Ammon's horn (tissue), 1 donor: Measurements from ENCODE around the gene ZNF474.

ENCODE experiments used
- DNase-seq: peaks from one replicate; pipeline ENCODE4 v3.0.0-alpha.2; 2016; ENCODE audit warnings: low spot score

Gene ZNF474

DNA sequence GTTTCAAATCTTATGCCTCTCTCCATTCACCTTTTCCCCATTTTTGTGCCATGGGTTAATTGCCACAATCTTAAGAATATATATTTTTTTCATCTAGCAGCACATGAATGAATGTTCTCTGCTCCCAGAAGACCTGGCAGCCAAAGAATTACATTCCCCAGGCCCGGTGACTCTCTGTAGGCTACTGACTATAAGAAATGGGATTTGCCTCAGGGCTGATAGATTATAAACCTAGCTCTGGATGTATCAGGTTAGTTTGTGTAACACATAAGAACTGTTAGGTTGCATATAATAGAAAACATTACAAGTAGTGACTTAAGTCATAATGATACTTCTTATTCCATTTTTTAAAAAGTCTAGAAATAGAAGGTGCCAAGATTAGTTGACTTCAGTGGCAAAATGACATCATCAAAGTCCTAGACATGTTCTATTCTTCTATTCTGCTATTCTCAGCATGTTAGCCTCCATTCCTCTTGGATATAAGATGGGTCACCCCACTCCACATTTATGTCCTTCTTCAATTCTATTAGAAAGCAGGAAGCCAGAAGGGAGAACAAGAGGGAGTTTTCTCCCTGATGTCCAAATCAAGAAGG is 10.9 kb upstream of the ZNF474 start:
- no peak for DNase-seq

DNA sequence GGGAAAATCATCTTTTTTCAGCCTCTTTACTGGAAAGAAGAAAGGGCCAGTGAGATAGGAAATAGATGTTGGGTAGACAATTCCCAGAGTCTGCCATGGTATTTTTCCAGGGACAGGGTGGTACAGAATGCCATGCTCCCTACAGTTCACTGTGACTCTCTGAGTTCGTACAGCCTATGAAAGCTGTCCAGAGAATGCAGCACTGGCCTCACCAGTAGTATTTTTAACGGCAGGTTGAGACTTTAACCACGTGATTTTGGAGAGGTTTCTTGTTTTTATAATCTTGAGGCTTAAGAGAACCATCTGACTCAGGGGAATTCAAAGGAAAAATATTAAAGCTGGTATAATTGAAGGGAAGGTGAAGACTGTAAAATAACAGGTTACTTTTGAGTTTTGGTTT is 10.1 kb upstream of the ZNF474 start:
- no peak for DNase-seq

DNA sequence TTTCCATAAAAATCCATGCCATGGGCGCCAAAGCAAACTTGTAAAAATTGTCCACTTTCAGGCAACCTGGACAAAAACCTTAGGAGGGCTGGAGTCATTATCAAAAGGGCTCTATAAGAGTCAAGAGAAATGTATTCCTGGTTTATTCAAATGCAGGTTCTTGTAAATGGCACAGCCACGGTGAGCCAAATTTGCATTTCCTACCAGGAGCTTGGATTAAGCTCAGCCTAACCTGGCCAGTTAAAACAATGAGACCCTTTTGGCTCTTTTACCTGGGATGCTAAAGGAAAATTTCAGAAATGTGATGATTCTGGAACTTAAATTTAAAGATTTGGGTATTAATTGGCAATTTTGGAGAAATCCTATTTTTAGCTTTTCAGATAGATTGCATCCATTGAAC is 8.9 kb upstream of the ZNF474 start:
- no peak for DNase-seq

DNA sequence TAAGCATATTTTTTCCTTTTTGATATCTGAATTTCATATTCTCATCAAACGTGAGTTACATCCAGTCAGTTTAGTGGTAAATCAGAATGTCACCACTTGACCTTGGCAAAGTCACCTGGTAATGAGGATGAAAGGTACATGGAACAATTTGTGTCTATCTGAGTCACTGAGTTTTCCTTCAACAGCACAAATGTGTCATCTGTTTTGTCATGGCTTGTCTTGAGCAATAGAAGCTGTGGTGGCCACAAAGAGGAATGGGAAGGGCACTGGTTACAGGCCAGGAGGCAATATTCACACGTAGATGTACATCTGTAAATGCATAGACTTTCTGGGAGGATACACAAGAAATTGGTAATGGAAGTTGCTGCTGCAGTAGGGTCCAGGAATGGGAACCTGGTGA is 8.4 kb upstream of the ZNF474 start:
- DNase-seq, result no peak

DNA sequence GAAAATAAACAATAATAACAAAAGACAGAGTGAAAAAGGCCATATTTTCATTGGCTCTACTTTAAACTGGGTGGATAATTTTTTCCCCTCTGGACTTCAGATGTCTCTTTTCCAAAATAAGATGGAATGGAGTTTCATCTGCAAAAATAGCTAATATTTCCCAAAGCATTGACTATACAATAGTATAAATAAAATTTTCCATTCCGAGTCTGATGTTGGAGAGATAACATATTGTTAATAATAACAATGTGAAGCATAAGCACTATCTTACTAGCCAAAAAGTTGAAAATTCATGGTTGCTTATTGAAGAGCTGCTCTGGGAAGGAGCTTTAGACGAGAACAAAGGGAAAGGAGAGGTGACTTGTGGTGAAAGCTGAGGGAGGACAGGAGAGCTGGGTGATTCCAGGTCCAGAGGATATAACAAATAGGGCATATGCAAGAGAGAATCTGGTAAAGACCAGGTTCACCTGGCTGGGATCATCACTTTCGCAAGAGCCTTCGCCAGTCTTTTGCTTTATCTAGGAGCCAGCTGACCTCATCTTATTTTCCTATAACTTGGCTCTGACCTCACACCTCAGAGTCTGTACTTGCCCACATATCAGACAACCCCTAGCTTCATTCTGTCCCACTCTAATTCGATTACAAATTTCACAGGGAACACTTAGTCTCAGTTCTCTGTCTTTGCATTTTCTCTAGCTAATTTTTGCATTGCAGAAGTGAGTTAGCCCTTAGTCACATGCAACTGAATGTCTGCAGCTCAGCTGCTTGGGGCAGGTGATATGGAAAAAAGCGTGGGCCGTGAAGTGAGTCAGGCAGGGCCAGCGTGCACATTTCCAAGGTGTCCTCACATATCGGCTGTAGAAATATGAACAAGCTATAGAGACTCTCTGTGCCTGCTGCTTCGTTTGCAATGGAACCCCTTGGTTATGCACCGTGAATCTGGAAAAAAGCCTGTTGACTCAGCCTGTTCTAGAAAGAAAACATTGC is 7.6 kb upstream of the ZNF474 start:
- DNase-seq, result no peak

DNA sequence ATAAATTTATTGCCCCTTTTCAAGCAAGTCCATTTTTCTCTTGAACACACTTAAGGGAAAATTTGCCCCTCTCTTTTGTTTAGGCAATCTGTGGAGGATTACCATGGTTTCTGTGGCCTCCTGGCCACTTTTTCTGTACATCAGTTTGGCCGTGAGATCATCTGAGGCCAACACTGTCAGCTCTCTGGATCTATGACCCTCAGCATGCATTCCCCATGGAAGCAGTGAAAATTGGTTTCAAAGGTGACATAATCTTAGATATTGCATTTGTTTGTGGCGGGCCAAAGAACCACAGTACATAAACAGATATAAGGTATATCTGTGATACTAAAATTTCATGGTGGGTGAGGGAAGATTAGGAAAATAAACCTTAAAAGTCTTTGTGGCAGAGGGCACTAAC is 4.6 kb upstream of the ZNF474 start:
- DNase-seq, result no peak

DNA sequence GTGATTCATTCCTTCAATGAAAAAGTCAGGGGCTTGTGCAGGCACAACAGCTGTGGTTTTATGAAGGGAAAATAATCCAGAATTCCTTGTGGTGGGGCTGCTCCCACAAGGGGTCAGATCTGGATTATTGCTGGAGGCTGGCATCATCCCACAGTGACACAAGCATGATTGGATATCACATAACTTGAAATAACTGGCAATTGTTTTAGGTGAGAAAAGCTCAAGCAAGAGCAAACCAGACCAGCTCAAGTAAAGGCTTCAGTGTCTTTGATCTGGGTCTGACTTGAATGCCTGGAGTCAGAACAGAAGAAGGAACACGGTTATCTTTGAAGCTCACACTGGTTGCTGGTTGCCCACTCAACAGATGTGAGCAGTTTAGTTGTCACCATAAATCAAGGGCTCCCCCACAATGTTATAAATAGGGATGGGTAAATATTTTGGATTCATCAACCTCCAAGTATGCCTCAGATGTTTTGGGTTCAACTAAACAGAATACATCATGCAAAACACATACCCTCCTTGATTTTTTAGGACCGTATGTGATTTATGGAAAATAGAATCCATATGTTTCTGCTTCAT is 3.1 kb upstream of the ZNF474 start:
- DNase-seq, result no peak

DNA sequence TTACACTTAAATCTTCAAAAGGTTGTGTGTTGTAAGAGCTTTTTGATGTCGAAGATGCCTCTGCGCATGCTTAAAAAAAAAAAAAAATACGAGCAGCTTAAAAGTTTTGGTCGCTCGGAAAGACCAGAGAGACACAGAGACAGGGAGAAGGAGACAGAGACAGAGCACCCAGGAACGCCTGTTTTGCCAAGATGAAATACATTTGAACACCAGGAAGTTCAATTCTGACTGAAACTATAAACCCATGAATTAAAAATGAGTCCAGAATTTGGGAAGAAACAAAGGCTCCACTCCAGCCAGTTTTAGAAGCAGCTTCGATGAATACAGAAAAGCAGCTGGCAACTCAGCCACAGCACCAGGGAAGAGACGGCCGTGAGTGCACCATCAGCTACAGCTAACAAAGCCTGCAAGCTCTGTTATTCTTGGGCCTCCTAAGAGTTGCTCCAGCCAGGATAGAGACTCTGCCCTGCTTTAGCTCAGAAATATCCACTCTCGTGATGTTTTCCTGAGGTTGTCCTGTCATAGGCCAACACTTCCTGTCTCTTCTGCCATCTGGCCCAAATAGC is 2.5 kb upstream of the ZNF474 start:
- peak; percentile 50 for DNase-seq

DNA sequence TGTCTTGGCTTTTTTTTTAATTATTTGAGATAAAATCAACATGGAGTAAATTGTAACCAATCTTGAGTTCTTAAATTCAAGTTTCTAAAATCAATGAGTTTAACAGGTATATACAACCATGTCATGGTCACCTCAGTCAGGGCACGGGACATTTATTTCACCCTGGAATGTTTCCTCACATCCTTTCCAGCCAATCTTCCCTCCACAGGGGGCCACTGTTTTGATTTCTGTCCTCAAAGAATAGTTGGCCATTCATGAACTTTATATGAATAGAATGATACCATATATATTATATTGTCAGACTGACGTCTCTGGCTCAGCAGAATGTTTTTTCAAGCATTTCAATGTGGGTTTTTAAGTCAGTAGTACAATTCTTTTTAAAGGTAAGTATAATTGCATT is 806 bp downstream of the ZNF474 start:
- DNase-seq, result no peak

DNA sequence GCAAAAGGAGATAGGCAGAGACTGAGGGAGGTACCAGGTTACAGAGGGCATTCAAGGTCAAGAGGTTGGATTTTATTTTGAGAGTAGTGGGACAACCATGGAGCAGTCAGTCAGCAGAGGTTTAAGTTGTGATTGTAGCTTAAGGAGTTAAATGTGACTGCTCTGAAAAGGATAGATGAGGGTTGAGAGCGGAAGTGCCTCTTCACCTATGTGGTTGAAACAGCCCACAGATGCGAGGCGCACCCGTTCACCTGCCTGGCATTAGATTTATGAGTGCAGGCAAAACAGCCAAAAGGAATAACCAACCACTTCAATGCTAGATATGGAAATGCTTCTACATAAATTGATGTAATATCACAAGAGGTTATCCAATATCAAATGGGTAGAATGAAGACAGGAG is 8.4 kb downstream of the ZNF474 start:
- DNase-seq, result no peak

DNA sequence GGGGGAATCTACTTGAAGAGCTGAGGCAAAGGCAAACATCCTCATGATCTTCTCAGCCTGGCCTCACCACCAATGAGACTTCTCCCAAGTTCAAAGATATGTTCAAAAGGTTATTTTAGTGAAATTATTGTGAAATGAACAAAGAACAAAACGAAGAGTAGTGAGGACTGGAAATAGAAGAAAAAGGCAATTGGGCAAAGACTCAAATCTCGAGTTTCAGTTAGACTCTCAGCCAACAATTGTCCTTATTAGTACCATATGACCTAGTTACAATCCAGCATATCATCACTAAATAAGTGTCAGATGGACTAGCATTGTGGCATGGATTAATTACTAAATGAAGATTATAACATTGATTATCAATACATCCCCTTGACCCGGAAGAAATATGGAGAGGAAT is 9.0 kb downstream of the ZNF474 start:
- DNase-seq, result no peak

DNA sequence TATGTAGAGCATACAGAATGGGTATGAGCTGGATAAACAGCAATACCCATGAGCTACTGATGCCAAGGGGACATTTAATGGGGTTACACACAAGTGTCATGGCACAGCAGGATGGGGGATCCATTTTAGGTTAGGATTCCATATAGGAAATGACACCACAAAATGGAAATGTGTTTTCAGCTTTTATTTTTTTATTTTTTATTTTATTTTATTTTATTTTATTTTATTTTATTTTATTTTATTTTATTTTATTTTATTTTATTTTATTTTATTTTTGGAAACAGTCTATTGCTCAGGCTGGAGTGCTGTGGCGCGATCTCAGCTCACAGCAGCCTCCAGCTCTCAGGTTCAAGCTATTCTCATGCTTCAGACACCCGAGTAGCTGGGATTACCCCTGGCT is 11.6 kb downstream of the ZNF474 start:
- DNase-seq, result no peak

DNA sequence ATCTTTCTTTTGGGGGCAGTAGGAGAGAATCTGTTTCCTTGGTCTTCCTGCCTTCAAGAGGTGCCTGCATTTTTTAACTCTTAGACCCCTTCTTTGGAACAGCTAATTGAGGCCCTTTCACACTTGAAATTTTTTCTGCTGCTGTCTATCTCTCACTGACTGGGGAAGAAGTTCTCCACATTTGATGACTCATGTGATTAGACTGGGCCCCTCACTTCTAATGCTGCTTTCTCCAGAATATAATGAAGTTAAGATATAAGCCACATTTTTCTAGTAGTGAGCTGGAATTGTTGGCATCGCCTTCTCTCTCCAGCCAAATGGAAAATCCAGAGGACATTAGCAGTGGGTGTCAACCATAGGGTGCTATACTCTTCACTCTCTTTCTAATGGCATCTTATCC is 12.4 kb downstream of the ZNF474 start:
- DNase-seq, result no peak

DNA sequence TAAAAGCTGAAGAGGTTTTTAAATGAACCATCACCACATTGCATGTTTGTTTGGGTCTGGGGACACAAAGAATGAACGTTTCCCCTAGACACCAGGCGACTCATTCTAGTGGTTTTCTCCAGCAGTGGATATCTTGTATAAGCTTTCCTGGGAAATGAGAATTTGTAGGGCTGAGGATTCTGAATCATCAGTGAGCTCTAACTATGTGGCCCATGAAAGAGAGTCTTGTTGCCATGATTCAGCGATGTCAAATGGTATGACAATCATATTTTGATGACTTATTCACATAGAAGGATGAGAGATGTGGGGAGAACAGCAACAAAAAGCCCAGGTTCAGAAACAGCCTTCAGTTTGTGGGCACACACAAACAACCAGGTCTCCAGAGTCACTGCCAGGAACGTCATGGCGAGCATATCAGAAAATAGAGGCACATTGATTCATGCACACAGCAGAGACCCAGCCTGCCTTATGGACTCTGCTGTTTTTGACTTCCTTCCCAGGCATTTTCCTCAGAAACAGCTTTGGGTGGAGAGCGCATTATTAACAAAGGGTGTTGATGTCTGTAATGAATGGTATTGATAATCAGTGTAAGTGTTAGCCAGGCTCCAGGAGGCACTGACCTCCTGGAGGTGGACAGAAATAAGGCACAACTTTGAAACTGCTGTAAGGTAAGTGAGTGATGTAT is 13.3 kb downstream of the ZNF474 start:
- no peak for DNase-seq

DNA sequence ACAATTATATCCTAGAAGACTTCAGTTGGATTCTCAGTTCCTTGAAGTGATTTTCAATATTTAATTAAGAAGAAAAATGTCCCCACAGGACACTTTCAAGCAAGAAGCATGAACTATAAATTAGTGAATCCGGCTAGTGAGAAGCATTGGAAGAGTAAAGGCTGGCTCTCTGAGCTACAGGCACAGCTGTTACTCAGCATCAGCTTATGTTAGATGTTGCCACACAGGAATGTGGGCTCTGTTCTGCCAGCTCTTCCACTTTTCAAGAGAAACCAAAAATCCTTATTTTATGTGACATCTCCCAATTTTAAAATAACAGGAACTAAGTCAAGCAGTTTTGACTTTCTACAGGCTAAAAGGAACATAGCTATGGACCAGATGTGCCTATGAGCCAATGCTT is 14.9 kb downstream of the ZNF474 start:
- peak; percentile 24 for DNase-seq

DNA sequence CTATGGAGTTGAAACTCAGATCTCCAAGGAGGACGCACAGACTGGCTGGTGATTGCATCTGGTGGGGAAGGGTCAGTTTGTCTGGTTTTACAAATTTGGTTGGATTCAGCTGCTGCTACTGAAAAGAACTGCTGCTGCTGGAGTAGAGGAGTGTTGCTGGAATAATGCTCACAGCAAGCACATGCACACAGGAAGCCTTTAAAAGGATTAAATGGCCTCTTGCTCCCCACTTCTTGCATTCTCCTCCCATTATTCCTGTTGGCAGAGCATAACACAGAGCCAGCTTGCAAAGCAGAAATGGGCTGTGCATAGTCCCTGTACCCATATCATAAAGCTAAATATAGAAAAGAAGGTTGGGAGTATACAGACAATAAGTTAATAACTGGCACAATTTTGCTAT is 16.6 kb downstream of the ZNF474 start:
- no peak for DNase-seq

DNA sequence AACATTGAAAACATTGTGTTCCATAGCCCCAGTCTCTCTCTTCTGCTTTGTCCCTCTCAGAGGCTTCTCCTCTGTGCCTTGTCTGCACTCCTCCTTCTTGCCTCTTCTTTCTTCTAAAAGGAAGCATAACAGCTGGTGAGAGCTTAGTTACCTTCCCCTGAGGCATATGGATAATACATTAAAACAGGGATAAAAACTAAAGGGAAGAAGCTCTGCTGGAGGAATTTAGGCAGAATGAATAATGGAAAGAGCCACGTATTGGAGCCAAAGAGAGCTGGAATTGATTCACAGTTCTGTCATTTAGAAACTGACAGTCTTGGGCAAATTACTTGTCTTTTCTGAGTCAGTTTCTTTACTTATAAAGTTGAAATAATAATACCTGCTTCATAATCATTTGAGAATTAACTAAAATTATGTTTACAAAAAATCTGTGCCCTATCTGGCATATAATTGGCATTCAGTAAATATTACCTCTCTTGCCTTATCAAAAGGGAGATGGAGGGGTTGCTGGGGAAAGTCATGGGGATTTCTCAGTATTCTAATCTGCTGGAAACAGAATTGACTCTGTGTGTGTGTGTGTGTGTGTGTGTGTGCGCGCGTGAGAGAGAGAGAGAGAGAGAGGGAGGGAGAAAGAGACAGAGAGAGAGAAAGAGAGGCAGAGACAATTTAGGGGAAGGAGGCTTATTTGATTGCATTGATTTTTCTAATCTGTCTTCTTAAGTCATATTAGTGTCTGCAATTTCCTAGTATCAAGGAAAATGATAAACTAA is 20.2 kb downstream of the ZNF474 start:
- no peak for DNase-seq

DNA sequence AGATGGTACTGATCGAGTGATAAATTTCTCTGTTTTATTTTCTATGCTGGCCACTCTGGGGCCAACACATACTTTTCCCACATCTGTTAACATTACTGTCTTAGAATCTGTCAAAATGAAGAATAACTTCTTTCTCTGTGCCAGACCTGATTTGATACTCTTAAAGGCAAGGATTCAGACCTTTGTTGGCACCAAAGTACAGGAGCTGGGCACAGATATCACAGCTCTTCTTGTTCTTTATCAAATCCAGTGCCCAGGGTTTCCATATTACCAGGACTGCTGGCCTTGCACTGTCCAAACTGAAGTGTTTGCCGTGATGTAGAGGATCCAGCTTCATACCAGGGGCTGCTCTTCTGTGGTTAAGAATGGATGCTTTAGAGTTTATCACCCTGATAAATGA is 20.9 kb downstream of the ZNF474 start:
- no peak for DNase-seq

DNA sequence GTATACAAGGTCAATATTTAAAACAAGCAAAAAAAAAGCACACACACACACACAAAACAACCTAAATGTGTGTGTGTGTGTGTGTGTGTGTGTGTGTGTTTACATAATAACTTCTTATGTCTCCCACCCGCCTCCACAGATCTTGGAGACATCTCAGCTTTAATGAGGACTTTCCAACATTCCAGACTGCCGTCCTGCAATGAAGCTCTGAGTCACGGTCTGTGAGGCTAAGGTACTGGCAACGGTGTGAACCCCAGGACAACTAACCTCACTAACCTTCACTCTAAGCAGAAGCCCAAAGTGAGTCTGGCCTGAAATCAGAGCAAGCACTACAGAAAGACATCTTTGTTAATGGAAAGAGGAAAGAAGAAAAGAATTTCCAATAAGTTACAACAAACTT is 22.3 kb downstream of the ZNF474 start:
- DNase-seq, result no peak

DNA sequence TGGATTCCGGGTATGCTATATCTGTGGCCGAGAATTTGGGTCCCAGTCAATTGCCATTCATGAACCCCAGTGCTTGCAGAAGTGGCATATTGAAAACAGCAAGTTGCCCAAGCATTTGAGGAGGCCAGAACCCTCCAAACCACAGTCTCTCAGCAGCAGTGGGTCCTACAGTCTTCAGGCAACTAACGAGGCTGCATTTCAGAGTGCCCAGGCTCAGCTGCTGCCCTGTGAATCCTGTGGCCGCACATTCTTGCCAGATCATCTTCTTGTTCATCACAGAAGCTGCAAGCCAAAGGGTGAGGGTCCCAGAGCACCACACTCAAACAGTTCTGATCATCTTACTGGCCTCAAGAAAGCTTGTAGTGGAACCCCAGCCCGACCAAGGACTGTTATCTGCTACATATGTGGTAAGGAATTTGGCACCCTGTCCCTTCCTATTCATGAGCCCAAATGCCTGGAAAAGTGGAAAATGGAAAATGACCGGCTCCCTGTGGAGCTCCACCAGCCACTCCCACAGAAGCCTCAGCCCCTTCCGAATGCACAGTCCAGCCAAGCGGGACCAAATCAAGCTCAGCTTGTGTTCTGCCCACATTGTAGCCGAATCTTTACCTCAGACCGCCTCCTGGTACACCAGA is 23.0 kb downstream of the ZNF474 start:
- DNase-seq, result no peak

DNA sequence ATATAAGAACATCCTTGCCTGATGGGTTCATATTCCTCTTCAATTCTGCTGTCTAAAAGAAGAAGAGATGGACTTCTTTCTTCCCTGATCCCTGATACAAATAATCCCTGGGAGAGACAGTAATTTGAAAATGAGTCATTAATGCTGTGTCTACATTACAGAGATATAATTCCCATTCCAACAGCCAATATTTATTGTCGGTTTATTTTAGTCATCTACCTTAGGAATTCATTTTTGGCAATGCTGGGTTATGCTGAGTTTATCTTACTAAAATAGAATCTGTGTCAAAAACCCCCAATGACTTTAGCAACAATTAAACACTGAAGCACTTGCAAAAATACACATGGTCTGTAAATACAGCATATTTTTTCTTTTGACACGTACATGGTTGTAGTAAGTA is 23.9 kb downstream of the ZNF474 start:
- no peak for DNase-seq
